HT1080 (cell line): ENCODE data around the gene METRNL. TPM values are rescaled to one million over a fixed set of nuclear protein-coding genes. Genes with fewer than 3 reads are reported as not detected.

Experiments used
- DNase-seq: peaks from one replicate; pipeline ENCODE4 v3.0.0-alpha.2; 2015; ENCODE audit warnings: low read depth
- total RNA-seq: library from RNA; depleted of rRNA; stranded (reverse); fragments of >200 nt; shearing (Covaris generic); gene quantifications from 2 replicates; pipeline ENCODE4 v1.2.3, GENCODE V29; 2014

METRNL gene
- total RNA-seq, 1 experiment from 2014 or later = 53.3 TPM

GRCh38 chr17:83078378-83079351, 744 bp upstream of the METRNL start:
- DNase-seq = no peak

- DNase-seq = no peak
These were observed 563 bp downstream of the METRNL start for GRCh38 chr17:83079766-83080578.

GRCh38 chr17:83080579-83080857, 1.1 kb downstream of the METRNL start:
- no peak for DNase-seq

GRCh38 chr17:83080858-83081683, 1.7 kb downstream of the METRNL start:
- DNase-seq = no peak

GRCh38 chr17:83081684-83082201, 2.3 kb downstream of the METRNL start:
- DNase-seq = no peak

- DNase-seq = no peak
These were observed 3.0 kb downstream of the METRNL start for GRCh38 chr17:83082424-83082823.

GRCh38 chr17:83082909-83083367, 3.5 kb downstream of the METRNL start:
- DNase-seq = no peak

GRCh38 chr17:83083368-83084201, 4.2 kb downstream of the METRNL start:
- DNase-seq = peak; percentile 82

GRCh38 chr17:83084214-83084613, 4.8 kb downstream of the METRNL start:
- no peak for DNase-seq

- DNase-seq = no peak
These were observed 5.2 kb downstream of the METRNL start for GRCh38 chr17:83084621-83085056.

- DNase-seq = no peak
These were observed 5.7 kb downstream of the METRNL start for GRCh38 chr17:83085103-83085502.

- no peak for DNase-seq
These were observed 6.3 kb downstream of the METRNL start for GRCh38 chr17:83085526-83086198.

- no peak for DNase-seq
These were observed 6.9 kb downstream of the METRNL start for GRCh38 chr17:83086199-83086880.

- DNase-seq = no peak
These were observed 7.7 kb downstream of the METRNL start for GRCh38 chr17:83086907-83087787.

GRCh38 chr17:83087788-83088360, 8.5 kb downstream of the METRNL start:
- no peak for DNase-seq

GRCh38 chr17:83088451-83088850, 9.0 kb downstream of the METRNL start:
- no peak for DNase-seq

- DNase-seq = no peak
These were observed 9.5 kb downstream of the METRNL start for GRCh38 chr17:83088909-83089308.
